Smooth muscle cell (in vitro differentiated cells): ENCODE results near the gene TM9SF3. TPM values are rescaled to one million over a fixed set of nuclear protein-coding genes. Genes with fewer than 3 reads are reported as not detected.

Experiments used
- DNase-seq: peaks from one replicate; lab custom pipeline; 2025; ENCODE audit not compliant: unreplicated experiment; lab: John Stamatoyannopoulos, UW
- H2AFZ ChIP-seq: fragments of 200-600 bp; sonication (generic); 2 replicates; pipeline ENCODE4 v1.6.0; 2016; ENCODE audit warnings: antibody characterized with exemption, low read depth, mild to moderate bottlenecking
- H3F3A ChIP-seq: fragments of 200-600 bp; sonication (generic); 2 replicates; pipeline ENCODE4 v1.6.0; 2017; ENCODE audit warnings: antibody characterized with exemption, low read depth
- H3K27ac ChIP-seq: fragments of 200-600 bp; sonication (generic); 2 replicates; pipeline ENCODE4 v1.5.1; 2016; ENCODE audit warnings: low read depth, mild to moderate bottlenecking
- H3K27me3 ChIP-seq: fragments of 200-600 bp; sonication (generic); 2 replicates; pipeline ENCODE4 v1.6.1; 2016; ENCODE audit warnings: low read depth, mild to moderate bottlenecking
- H3K36me3 ChIP-seq: fragments of 200-600 bp; sonication (generic); 2 replicates; pipeline ENCODE4 v1.5.1; 2016; ENCODE audit warnings: low read depth
- H3K4me1 ChIP-seq: fragments of 200-600 bp; sonication (generic); 2 replicates; pipeline ENCODE4 v1.5.1; 2016; ENCODE audit warnings: low read depth
- H3K4me2 ChIP-seq: fragments of 200-600 bp; sonication (generic); 2 replicates; pipeline ENCODE4 v1.6.0; 2016; ENCODE audit warnings: mild to moderate bottlenecking
- H3K4me3 ChIP-seq: fragments of 200-600 bp; sonication (generic); 2 replicates; pipeline ENCODE4 v1.5.1; 2016; ENCODE audit warnings: mild to moderate bottlenecking
- H3K79me2 ChIP-seq: fragments of 200-600 bp; sonication (generic); 2 replicates; pipeline ENCODE4 v1.6.0; 2016; ENCODE audit warnings: low read depth, mild to moderate bottlenecking
- H3K9ac ChIP-seq: fragments of 200-600 bp; sonication (generic); 2 replicates; pipeline ENCODE4 v1.6.0; 2016; ENCODE audit warnings: low read depth
- H3K9me3 ChIP-seq: fragments of 200-600 bp; sonication (generic); replicated peaks from 2 replicates; pipeline ENCODE4 v1.5.1; 2016; ENCODE audit warnings: low read depth
- H4K20me1 ChIP-seq: fragments of 200-600 bp; sonication (generic); 2 replicates; pipeline ENCODE4 v1.6.0; 2016; ENCODE audit warnings: low read depth
- WGBS: methylation state at CpG from one replicate; pipeline ENCODE4 v1.1.7; 2016; ENCODE audit warnings: low lambda C conversion rate; 5-methylcytosine and 5-hydroxymethylcytosine counted together
- polyA plus RNA-seq: library from polyadenylated mRNA; unstranded; fragments of >200 nt; fragmentation: Nextera tagmentation; extraction: Ambion mirVana; gene quantifications from 2 replicates; pipeline ENCODE4 v1.2.1, GENCODE V29; 2016
- total RNA-seq: library from RNA; depleted of rRNA; stranded (reverse); fragments of >200 nt; gene quantifications from 2 replicates; pipeline ENCODE4 v1.2.3, GENCODE V29; 2014
- TF ChIP-seq, protein P1 (sequence below): fragments of 200-600 bp; sonication (generic); IDR thresholded peaks from 2 replicates; pipeline ENCODE4 v1.5.1; 2017; ENCODE audit warnings: borderline replicate concordance, mild to moderate bottlenecking, antibody characterized with exemption; ENCODE audit not compliant: insufficient read depth, poor library complexity, severe bottlenecking

TM9SF3 gene
- total and polyA plus RNA-seq, 2 experiments from 2014 or later, result 126 to 138 TPM

DNA sequence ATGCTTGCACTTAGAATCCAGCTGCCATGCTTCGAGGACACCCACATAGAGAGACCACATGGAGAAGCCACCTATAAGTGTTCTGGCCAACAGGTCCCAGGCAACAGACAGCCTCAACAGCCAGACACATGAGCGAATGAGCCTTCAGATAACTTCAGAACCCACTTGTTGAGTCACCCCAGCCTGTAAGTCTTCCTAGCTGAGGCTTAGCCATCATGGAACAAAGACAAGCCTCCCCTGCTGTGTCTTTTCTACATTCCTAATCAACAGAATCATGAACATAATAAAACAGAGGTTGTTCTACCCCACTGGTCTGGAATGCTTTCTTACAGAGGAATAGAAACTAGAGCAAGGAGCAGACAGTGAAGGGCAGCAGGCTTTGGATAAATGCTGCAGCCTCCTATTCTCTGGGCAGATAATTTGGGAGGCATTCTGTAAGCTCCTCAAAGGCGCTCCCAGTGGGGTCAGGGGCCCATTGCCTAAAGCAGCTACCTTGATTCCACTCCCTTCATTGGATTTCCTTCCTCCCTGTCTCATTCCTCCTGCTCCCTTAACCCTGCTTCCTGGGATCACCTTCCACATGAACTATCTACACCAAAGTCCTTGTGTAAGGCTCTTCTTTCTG lies 77.7 kb downstream of the TM9SF3 start:
- TF ChIP-seq, protein P1, sequence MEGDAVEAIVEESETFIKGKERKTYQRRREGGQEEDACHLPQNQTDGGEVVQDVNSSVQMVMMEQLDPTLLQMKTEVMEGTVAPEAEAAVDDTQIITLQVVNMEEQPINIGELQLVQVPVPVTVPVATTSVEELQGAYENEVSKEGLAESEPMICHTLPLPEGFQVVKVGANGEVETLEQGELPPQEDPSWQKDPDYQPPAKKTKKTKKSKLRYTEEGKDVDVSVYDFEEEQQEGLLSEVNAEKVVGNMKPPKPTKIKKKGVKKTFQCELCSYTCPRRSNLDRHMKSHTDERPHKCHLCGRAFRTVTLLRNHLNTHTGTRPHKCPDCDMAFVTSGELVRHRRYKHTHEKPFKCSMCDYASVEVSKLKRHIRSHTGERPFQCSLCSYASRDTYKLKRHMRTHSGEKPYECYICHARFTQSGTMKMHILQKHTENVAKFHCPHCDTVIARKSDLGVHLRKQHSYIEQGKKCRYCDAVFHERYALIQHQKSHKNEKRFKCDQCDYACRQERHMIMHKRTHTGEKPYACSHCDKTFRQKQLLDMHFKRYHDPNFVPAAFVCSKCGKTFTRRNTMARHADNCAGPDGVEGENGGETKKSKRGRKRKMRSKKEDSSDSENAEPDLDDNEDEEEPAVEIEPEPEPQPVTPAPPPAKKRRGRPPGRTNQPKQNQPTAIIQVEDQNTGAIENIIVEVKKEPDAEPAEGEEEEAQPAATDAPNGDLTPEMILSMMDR, result no peak
- Histone ChIP-seq H2AFZ (no peak overlapping the region), H3K9ac (no peak overlapping the region), H3K36me3 (no peaks in the 10 kb centered on the region), H3K27me3 (peaks cover 30% of the 10 kb centered on the region), H3K4me3 (no peak overlapping the region), H3K9me3 (no peaks in the 10 kb centered on the region), H3K4me2 (peak overlapping the region; percentile 28), H3K4me1 (peaks cover 16% of the 10 kb centered on the region), H4K20me1 (peaks cover 15% of the 10 kb centered on the region), H3F3A (no peaks in the 10 kb centered on the region), H3K79me2 (no peaks in the 10 kb centered on the region), H3K27ac (peak overlapping the region; percentile 46)
- DNase-seq, result no peak
- WGBS, result 50% methylated on average over 3 of the region's 3 CpGs

DNA sequence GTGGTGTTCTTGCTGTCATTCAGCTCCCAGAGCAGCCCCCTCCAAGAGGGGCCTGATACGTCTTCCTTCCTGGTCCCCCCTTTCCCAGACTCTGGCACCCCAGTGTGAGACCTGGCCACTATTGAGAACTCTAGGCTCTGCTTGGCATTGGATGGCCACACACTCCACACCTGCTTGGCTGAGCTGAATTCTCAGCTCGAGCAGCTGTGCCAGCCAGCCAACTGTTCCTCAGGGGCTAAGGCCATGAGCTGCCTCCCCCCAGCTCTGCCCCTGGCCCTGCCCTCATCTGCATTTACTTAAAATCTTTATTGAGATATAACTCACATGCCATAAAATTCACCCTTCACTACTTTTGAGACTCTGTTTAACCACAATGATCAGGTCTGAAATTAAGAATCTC lies 79.8 kb downstream of the TM9SF3 start:
- Histone ChIP-seq H4K20me1 (peaks cover 3% of the 10 kb centered on the region), H3K9ac (no peak overlapping the region), H3K4me2 (no peak overlapping the region), H3K9me3 (no peaks in the 10 kb centered on the region), H3K27me3 (peaks cover 13% of the 10 kb centered on the region), H3F3A (no peaks in the 10 kb centered on the region), H2AFZ (no peak overlapping the region), H3K4me3 (no peak overlapping the region), H3K27ac (no peak overlapping the region), H3K36me3 (no peaks in the 10 kb centered on the region), H3K4me1 (peaks cover 3% of the 10 kb centered on the region), H3K79me2 (no peaks in the 10 kb centered on the region)
- DNase-seq, result no peak
- WGBS, result 91% methylated on average over 2 of the region's 2 CpGs
- TF ChIP-seq, protein P1, result no peak

GRCh38 chr10:96505150-96506136 lies 81.4 kb downstream of the TM9SF3 start:
- H3K36me3 ChIP-seq, result no peaks in the 10 kb centered on the region
- 80% methylated on average over 12 of the region's 12 CpGs for whole genome bisulfite sequencing
- no peak overlapping the region for H3K4me2 ChIP-seq
- H2AFZ ChIP-seq, result no peak overlapping the region
- H3K4me1 ChIP-seq, result peaks cover 3% of the 10 kb centered on the region
- H3K9ac ChIP-seq, result no peak overlapping the region
- H3K27ac ChIP-seq, result no peak overlapping the region
- DNase-seq, result no peak
- no peaks in the 10 kb centered on the region for H3K79me2 ChIP-seq
- no peaks in the 10 kb centered on the region for H3K27me3 ChIP-seq
- H4K20me1 ChIP-seq, result no peaks in the 10 kb centered on the region
- no peaks in the 10 kb centered on the region for H3F3A ChIP-seq
- H3K9me3 ChIP-seq, result no peaks in the 10 kb centered on the region
- TF ChIP-seq, protein P1, result no peak
- no peak overlapping the region for H3K4me3 ChIP-seq
